Keratinocyte (primary cell): Measurements from ENCODE around the gene SLC7A5. TPM values are rescaled to one million over a fixed set of nuclear protein-coding genes. Genes with fewer than 3 reads are reported as not detected.

ENCODE experiments used
- DNase-seq: peaks from one replicate; pipeline ENCODE4 v3.0.0-alpha.2; 2011; ENCODE audit warnings: low read depth, missing footprints, low spot score
- FAIRE-seq: peaks from 2 replicates; lab custom pipeline; 2011; peaks lifted over from hg19 to GRCh38; lab: Jason Lieb, UNC
- H2AFZ ChIP-seq: 2 replicates; pipeline ENCODE4 v1.6.0; 2012; ENCODE audit warnings: low read length, control low read depth, inconsistent platforms; ENCODE audit not compliant: control insufficient read depth
- H3K27ac ChIP-seq: 2 replicates; pipeline ENCODE4 v1.5.1; 2011; ENCODE audit warnings: low read length; ENCODE audit not compliant: control insufficient read depth, insufficient read depth
- H3K27me3 ChIP-seq: 3 replicates; pipeline ENCODE4 v1.6.0; 2011; ENCODE audit warnings: low read length; ENCODE audit not compliant: control insufficient read depth, insufficient read depth; ENCODE audit errors: extremely low read depth
- H3K36me3 ChIP-seq, 2 experiments: 2 replicates in 1 of 2; 3 replicates in 1 of 2; pipeline ENCODE4 v1.5.1; 2011; ENCODE audit warnings: low read length in 2 of 2, mild to moderate bottlenecking in 1 of 2; ENCODE audit not compliant: control insufficient read depth in 2 of 2, insufficient read depth in 2 of 2; ENCODE audit errors: extremely low read depth in 1 of 2
- H3K4me1 ChIP-seq: 3 replicates; pipeline ENCODE4 v1.5.1; 2011; ENCODE audit warnings: low read length; ENCODE audit not compliant: control insufficient read depth, insufficient read depth; ENCODE audit errors: extremely low read depth
- H3K4me2 ChIP-seq: 3 replicates; pipeline ENCODE4 v1.6.0; 2011; ENCODE audit warnings: low read depth, low read length; ENCODE audit not compliant: control insufficient read depth, insufficient read depth; ENCODE audit errors: extremely low read depth
- H3K4me3 ChIP-seq, 3 experiments: fragments of 200-600 bp in 1 of 3; sonication (generic) in 1 of 3; 2 replicates in 2 of 3; 3 replicates in 1 of 3; pipeline ENCODE4 v1.5.1; 2011 to 2016; ENCODE audit warnings: low read length in 3 of 3, mild to moderate bottlenecking in 3 of 3, control low read depth in 2 of 3, inconsistent platforms in 1 of 3, low read depth in 1 of 3, mixed read lengths in 1 of 3, mixed run types in 1 of 3, moderate library complexity in 1 of 3; ENCODE audit not compliant: control insufficient read depth in 2 of 3, insufficient read depth in 2 of 3; ENCODE audit errors: extremely low read depth in 1 of 3
- H3K79me2 ChIP-seq: 2 replicates; pipeline ENCODE4 v1.6.0; 2012; ENCODE audit warnings: low read length; ENCODE audit not compliant: control insufficient read depth, insufficient read depth
- H3K9ac ChIP-seq: 3 replicates; pipeline ENCODE4 v1.6.0; 2011; ENCODE audit warnings: low read length; ENCODE audit not compliant: control insufficient read depth, insufficient read depth; ENCODE audit errors: extremely low read depth
- H3K9me1 ChIP-seq: 3 replicates; pipeline ENCODE4 v1.6.0; 2011; ENCODE audit warnings: low read length; ENCODE audit not compliant: control insufficient read depth, insufficient read depth; ENCODE audit errors: extremely low read depth
- H3K9me3 ChIP-seq: 2 replicates; pipeline ENCODE4 v1.5.1; 2012; ENCODE audit warnings: low read depth, low read length; ENCODE audit not compliant: control insufficient read depth
- H4K20me1 ChIP-seq: 3 replicates; pipeline ENCODE4 v1.6.0; 2011; ENCODE audit warnings: low read length; ENCODE audit not compliant: control insufficient read depth, insufficient read depth; ENCODE audit errors: extremely low read depth
- EZH2 ChIP-seq: IDR thresholded peaks from one replicate; pipeline ENCODE4 v1.6.1; 2012; ENCODE audit warnings: inconsistent platforms, mild to moderate bottlenecking, low read length, moderate library complexity
- dilution Hi-C: fragments of 300-500 bp; cut with MboI; formaldehyde crosslinking; loops from one replicate; pipeline ENCODE4 v1.7.0; 2020; ENCODE audit warnings: low sequenced_read_pairs; ENCODE audit not compliant: extremely low pct_ligation_motif_present
- polyA plus RNA-seq, 5 experiments: library from polyadenylated mRNA; depleted of rRNA in 3 of 5; stranded (reverse) in 3 of 5; stranded (forward) in 1 of 5; unstranded in 1 of 5; fragments of >200 nt; gene quantifications; 1 replicate in 1 of 5; 2 replicates in 3 of 5; 3 replicates in 1 of 5; pipeline versions ENCODE4 v1.2.1 to v1.2.3, GENCODE V29; 2011 to 2012; ENCODE audit warnings: missing spikeins in 2 of 5, low read depth in 1 of 5, low replicate concordance in 1 of 5
- TF ChIP-seq, protein P1 (sequence below), 3 experiments: IDR thresholded peaks in 1 of 3; conservative IDR thresholded peaks in 1 of 3; optimal IDR thresholded peaks in 1 of 3; 2 replicates in 2 of 3; 3 replicates in 1 of 3; pipeline versions ENCODE3 to v1.5.1; 2011; ENCODE audit warnings: low read length in 3 of 3, mild to moderate bottlenecking in 3 of 3, moderate library complexity in 2 of 3, control low read depth in 1 of 3, inconsistent platforms in 1 of 3; ENCODE audit not compliant: insufficient read depth in 2 of 3; ENCODE audit errors: extremely low read depth in 1 of 3

Gene SLC7A5
- polyA plus RNA-seq, 1 donor (not counting 4 experiments of a cell fraction or from before 2014, with no cell fraction given) = 114 TPM

DNA sequence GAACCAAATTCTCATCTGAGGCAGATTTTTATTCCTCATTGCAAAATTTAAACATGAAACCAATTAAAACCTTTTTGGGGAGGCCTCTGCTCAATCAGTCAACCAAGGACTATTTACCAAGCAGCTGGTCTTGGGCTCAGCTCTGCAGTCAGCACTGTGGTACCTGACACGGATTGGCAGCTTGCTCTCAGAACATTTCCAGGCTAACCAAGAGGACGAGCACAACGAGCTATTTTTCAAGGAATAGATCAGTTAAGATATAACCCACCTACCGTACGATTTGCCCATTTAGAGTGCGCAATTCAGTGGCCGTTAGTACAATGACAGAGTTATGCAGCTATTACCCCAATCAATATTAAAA lies 77.1 kb downstream of the SLC7A5 start:
- H3K9me1 ChIP-seq = no peaks in the 10 kb centered on the region
- H2AFZ ChIP-seq = no peak overlapping the region
- no peak overlapping the region for H3K4me3 ChIP-seq
- H3K27me3 ChIP-seq = no peaks in the 10 kb centered on the region
- TF ChIP-seq, protein P1, sequence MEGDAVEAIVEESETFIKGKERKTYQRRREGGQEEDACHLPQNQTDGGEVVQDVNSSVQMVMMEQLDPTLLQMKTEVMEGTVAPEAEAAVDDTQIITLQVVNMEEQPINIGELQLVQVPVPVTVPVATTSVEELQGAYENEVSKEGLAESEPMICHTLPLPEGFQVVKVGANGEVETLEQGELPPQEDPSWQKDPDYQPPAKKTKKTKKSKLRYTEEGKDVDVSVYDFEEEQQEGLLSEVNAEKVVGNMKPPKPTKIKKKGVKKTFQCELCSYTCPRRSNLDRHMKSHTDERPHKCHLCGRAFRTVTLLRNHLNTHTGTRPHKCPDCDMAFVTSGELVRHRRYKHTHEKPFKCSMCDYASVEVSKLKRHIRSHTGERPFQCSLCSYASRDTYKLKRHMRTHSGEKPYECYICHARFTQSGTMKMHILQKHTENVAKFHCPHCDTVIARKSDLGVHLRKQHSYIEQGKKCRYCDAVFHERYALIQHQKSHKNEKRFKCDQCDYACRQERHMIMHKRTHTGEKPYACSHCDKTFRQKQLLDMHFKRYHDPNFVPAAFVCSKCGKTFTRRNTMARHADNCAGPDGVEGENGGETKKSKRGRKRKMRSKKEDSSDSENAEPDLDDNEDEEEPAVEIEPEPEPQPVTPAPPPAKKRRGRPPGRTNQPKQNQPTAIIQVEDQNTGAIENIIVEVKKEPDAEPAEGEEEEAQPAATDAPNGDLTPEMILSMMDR (optimal IDR thresholded peaks at IDR 0.05 in 1 of 3, IDR thresholded peaks at IDR 0.05 in 1 of 3, conservative IDR thresholded peaks at IDR 0.05 in 1 of 3; ENCODE audit: extremely low read depth in 1 of 3, insufficient read depth in 2 of 3, low read length in 3 of 3) = no peak
- TF ChIP-seq EZH2 = no peak
- FAIRE-seq (no peak), DNase-seq (no peak)
- no peaks in the 10 kb centered on the region for H3K9me3 ChIP-seq
- dilution Hi-C loops = no loop called here
- H3K79me2 ChIP-seq = no peaks in the 10 kb centered on the region
- peaks cover 40% of the 10 kb centered on the region for H3K4me1 ChIP-seq
- no peak overlapping the region for H3K9ac ChIP-seq
- no peaks in the 10 kb centered on the region for H3K36me3 ChIP-seq
- no peak overlapping the region for H3K4me2 ChIP-seq
- peak overlapping the region; percentile 100 for H3K27ac ChIP-seq
- no peaks in the 10 kb centered on the region for H4K20me1 ChIP-seq

DNA sequence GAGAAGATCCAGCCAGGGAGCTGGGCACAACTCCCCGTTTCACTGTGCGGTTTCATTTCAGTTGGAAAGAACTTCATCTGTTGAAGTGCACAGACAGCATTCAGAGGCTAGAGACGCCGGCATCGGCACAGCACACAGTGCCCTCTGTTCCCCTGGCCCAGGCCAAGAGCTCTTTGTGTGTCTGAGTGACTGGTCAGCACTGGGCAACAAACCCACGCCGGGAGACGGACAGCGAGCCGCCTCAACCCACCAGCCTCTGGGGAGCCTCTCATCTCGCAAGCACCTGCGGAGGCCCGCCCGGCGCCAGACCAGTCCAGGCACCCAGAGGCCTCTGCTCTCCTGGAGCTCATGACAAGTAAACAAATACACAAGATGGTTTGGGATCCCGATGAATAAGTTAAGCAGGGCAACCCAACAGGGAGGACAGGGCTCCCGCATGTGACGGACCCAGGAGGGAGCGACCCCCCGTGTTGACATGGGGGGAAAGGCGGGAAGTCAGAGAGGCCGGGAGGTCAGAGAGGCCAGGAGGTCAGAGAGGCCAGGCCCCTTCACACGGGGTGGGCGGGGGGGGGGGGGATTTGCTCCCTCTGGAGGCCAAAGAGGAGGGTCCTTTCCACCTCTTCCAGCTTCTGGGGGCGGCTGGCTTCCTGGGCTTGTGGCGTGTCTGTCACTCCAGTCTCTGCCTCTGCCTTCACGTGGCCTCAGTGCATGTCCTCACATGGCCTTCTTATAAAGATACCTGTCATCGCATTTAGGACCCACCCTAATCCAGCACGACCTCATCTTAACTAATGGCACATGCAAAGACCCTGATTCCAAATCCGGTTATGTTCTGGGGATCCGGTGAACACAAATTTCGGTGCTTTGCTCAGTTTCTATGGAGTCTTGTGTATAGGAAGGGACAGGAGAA lies 77.8 kb downstream of the SLC7A5 start:
- Histone ChIP-seq H2AFZ (peak overlapping the region; percentile 22), H3K9ac (peak overlapping the region; percentile 86), H3K4me1 (peaks cover 40% of the 10 kb centered on the region), H3K27me3 (no peaks in the 10 kb centered on the region), H3K4me2 (peak overlapping the region; percentile 51), H3K27ac (peak overlapping the region; percentile 100), H3K36me3 (no peaks in the 10 kb centered on the region), H3K79me2 (no peaks in the 10 kb centered on the region), H3K9me3 (no peaks in the 10 kb centered on the region), H4K20me1 (no peaks in the 10 kb centered on the region), H3K4me3 (no peak overlapping the region), H3K9me1 (no peaks in the 10 kb centered on the region)
- FAIRE-seq (no peak), DNase-seq (no peak)
- TF ChIP-seq, protein P1 (optimal IDR thresholded peaks at IDR 0.05 in 1 of 3, IDR thresholded peaks at IDR 0.05 in 1 of 3, conservative IDR thresholded peaks at IDR 0.05 in 1 of 3; ENCODE audit: extremely low read depth in 1 of 3, insufficient read depth in 2 of 3, low read length in 3 of 3) = no peak
- no peak for TF ChIP-seq EZH2
- dilution Hi-C loops = no loop called here
